Activated CD8-positive, alpha-beta T cell treated with anti-CD3 and anti-CD28 coated beads for 36 hours (primary cell): Measurements from ENCODE around the gene DGCR6L. TPM values are rescaled to one million over a fixed set of nuclear protein-coding genes. Genes with fewer than 3 reads are reported as not detected.
"Not testable (repeated sequence)": the region's sequence is repeated elsewhere in the genome, so short reads cannot be mapped to it uniquely, and the experiment has no call there.

Source experiments
- ATAC-seq: fragments of 200-7000 bp; cut with Tn5 transposase; one replicate; pipeline ENCODE4 v1.10.0; 2021; ENCODE audit warnings: mild to moderate bottlenecking, moderate library complexity
- CTCF ChIA-PET: fragments of 350-600 bp; sonication (Branson Sonifier 250); formaldehyde crosslinking; loops from one replicate; lab custom pipeline; 2021; ENCODE audit warnings: antibody characterized with exemption; lab: Charles Lee
- POLR2A ChIA-PET: fragments of 350-600 bp; sonication (Branson Sonifier 250); formaldehyde crosslinking; loops from one replicate; lab custom pipeline; 2021; ENCODE audit warnings: antibody characterized with exemption; lab: Charles Lee
- DNase-seq: peaks from one replicate; pipeline ENCODE4 v3.0.0-alpha.2; 2020
- H3K27ac Mint-ChIP-seq: one replicate; pipeline ENCODE4 v1.8.0; 2021; ENCODE audit warnings: mild to moderate bottlenecking, mixed read lengths
- H3K27me3 Mint-ChIP-seq: one replicate; pipeline ENCODE4 v1.8.0; 2021; ENCODE audit warnings: mixed read lengths
- H3K36me3 Mint-ChIP-seq: one replicate; pipeline ENCODE4 v1.8.0; 2021; ENCODE audit warnings: low read depth, mixed read lengths
- H3K4me1 Mint-ChIP-seq: one replicate; pipeline ENCODE4 v1.8.0; 2021; ENCODE audit warnings: low read depth, mixed read lengths
- H3K4me3 Mint-ChIP-seq: one replicate; pipeline ENCODE4 v1.8.0; 2021; ENCODE audit warnings: mild to moderate bottlenecking, moderate library complexity, mixed read lengths
- H3K9me3 Mint-ChIP-seq: one replicate; pipeline ENCODE4 v1.8.0; 2021; ENCODE audit warnings: mixed read lengths
- CTCF ChIP-seq: fragments of 200-600 bp; IDR thresholded peaks from one replicate; pipeline ENCODE4 v1.8.0; 2022; ENCODE audit warnings: antibody characterized with exemption, mild to moderate bottlenecking
- intact Hi-C: fragments of 100-400 bp; cut with micrococcal nuclease; formaldehyde crosslinking; loops from one replicate; pipeline ENCODE4 v1.10.0; 2022
- total RNA-seq, 2 experiments: library from RNA; stranded (reverse); gene quantifications; one replicate each; pipeline ENCODE4 v1.2.3, GENCODE V29; 2021

The DGCR6L gene
- total RNA-seq, 2 experiments from 2014 or later: 30.7 to 32.0 TPM

DNA sequence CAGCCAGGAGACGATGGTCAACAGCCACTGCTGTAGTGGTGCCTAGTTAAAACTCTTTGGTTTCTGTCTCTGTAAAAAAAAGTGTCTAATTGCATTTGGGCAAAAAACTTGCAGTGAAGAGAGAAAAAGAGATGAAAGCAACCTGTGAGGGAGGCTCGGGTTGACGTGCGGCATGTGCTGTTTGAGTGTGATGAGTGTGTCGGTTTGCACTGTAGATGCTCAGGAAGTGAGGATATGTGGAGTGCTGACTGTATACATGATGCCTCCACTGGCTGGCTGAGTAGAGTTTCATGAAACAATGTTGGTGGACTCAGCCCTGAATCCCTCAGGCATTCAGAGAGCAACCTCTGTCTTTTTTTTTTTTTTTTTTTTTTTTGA is 4.3 kb upstream of the DGCR6L start:
- ChIA-PET CTCF (no interaction called here), POLR2A (interaction anchor here (1.3 kb wide), 1 partner anchor 144 kb away, joined by 3 read pairs; no protein-coding TSS in a partner anchor)
- ATAC-seq: peak; percentile 45
- Mint-ChIP-seq H3K9me3 (no peaks in the 10 kb centered on the region), H3K4me3 (peak overlapping the region; percentile 17), H3K4me1 (peaks cover 46% of the 10 kb centered on the region), H3K36me3 (peaks cover 1% of the 10 kb centered on the region), H3K27ac (peak overlapping the region; percentile 88), H3K27me3 (no peaks in the 10 kb centered on the region)
- no peak for TF ChIP-seq CTCF
- DNase-seq: peak; percentile 75
- intact Hi-C loops: no loop called here

DNA sequence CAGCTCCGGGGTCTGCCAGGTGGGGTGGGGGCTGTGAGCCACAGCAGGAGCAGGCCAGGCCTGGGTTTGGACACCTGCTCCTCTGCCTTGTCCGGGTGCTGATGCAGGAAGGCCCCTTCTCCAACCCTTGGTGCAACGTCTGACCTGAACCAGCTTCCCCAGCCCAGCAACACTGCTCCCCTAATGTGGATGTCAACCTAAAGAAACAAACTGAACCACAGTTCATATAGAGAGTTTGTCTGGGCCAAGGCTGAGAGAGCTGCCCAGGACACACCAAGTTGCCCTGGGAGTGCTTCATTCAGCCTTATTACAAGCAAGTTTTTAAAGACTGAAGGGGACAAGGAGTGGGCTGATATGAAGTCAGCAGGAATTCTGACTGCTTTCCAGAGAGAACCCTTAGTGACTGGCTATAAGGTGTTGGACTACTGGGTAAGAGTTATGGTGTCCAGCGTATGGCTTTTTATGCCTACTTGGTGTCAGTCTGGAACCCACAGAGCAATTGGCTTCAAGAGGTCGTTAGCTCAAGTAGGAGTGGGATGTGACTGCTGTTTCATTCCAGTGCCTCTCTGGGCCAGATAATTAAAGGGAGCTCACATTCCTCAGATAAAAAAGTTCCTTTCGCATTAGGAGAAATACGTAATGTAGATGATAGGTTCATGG is 1.8 kb upstream of the DGCR6L start:
- POLR2A ChIA-PET, H3K9me3 Mint-ChIP-seq, ATAC-seq, CTCF ChIA-PET, DNase-seq, H3K27me3 Mint-ChIP-seq, intact Hi-C loops, H3K36me3 Mint-ChIP-seq: not testable (repeated sequence)
- Mint-ChIP-seq H3K27ac (peak overlapping the region; percentile 37), H3K4me1 (peaks cover 52% of the 10 kb centered on the region), H3K4me3 (peak overlapping the region; percentile 90)

GRCh38 chr22:20320659-20321551 is 1.0 kb upstream of the DGCR6L start:
- CTCF ChIA-PET: interaction anchor here (1.4 to 2.4 kb wide), 2 partner anchors 63 to 135 kb away, joined by 3 to 5 read pairs; no protein-coding TSS in a partner anchor
- H3K27me3 Mint-ChIP-seq, H3K36me3 Mint-ChIP-seq, H3K9me3 Mint-ChIP-seq, intact Hi-C loops, ATAC-seq: not testable (repeated sequence)
- POLR2A ChIA-PET: interaction anchor here (0.7 kb wide), 1 partner anchor 108 kb away, joined by 3 read pairs; no protein-coding TSS in a partner anchor
- Mint-ChIP-seq H3K27ac (peak overlapping the region; percentile 79), H3K4me3 (peak overlapping the region; percentile 90), H3K4me1 (peaks cover 51% of the 10 kb centered on the region)
- peak; percentile 31 for DNase-seq

DNA sequence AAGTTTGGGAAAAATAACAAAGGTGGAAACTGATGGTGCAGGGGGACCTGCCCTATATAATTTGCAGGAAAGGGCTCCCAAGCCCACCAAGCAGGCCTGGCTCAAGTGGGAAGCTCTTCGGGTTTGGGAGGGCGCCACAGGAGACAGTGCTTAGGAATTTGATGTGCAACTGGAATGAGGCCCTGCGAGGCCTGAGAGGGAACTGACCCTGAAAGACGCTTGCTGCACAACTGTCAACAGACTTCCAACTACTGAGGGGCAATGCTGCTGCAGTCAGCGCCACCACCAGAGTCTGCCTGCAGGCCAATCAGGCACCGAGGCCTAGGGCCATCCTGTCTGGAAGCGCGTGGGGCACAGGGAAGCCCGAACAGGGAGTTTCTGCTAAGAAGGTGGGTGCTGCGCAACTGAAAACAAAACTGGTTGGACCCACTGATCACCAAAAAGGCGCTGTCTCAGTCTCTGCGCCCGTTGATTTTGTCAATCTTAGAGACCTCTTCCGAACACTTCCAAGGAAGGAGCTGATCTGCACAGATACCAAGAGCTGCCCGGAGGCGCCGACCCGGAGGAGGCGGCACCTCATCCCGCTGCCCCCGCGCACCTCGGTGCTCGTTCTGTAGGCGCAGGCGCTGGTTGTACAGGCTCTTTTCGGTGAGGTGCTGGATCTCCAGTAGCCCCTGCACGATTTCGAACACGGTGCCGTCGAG is 667 bp downstream of the DGCR6L start:
- H3K27ac Mint-ChIP-seq: peak overlapping the region; percentile 44
- peaks cover 48% of the 10 kb centered on the region for H3K4me1 Mint-ChIP-seq
- no peaks in the 10 kb centered on the region for H3K9me3 Mint-ChIP-seq
- intact Hi-C loops: no loop called here
- no peaks in the 10 kb centered on the region for H3K36me3 Mint-ChIP-seq
- no peaks in the 10 kb centered on the region for H3K27me3 Mint-ChIP-seq
- DNase-seq (no peak), ATAC-seq (no peak)
- no peak for TF ChIP-seq CTCF
- H3K4me3 Mint-ChIP-seq: peak overlapping the region; percentile 90
- POLR2A ChIA-PET: interaction anchor here (0.6 to 0.8 kb wide), 2 partner anchors 13 to 189 kb away, joined by 3 to 4 read pairs; no protein-coding TSS in a partner anchor
- CTCF ChIA-PET: interaction anchor here (0.9 to 2.5 kb wide), 8 partner anchors 24 to 163 kb away, joined by 3 to 6 read pairs (median 4); no protein-coding TSS in a partner anchor

DNA sequence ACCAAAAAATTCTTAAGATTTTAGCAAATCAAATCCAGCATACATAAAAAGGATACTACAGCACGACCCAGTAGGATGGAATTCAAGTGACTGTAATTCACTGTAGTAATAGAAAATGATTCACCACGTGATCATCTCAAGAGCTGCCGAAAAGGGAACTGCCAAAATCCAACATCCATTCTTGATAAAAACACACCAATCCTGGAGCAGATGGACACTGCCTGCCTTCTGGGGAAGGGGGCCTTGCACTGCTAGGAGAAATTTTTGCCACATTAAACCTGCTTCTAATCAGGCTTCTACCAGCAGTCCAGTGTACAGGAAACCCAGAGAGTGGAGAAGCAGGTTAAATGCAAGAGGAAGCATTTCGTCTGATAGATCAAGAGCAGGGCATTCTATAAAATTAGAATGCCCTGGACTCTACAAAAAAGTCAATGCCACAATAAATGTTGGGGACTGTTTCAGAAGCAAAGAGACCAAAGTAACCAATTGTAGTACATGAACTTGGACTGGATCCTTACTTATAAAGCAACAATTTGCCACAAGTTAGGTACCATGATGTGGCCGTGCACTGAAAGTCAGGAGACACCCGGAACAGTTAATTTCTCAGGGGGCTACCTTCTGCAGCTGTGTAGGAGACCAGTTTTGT is 1.7 kb downstream of the DGCR6L start:
- CTCF ChIA-PET: interaction anchor here (0.6 to 2.5 kb wide), 12 partner anchors 17 to 161 kb away, joined by 3 to 7 read pairs (median 4); partner anchors contain the start of gene ZNF74
- H3K36me3 Mint-ChIP-seq, ATAC-seq, POLR2A ChIA-PET, DNase-seq, H3K27me3 Mint-ChIP-seq, H3K9me3 Mint-ChIP-seq, intact Hi-C loops, H3K27ac Mint-ChIP-seq: not testable (repeated sequence)
- Mint-ChIP-seq H3K4me1 (peaks cover 38% of the 10 kb centered on the region), H3K4me3 (peak overlapping the region; percentile 90)
